Uterus (tissue), 2 donors: ENCODE measurements around the gene STK36.

Source experiments
- CTCF ChIP-seq, 4 experiments: fragments of 200-600 bp in 2 of 4; fragments of 450-650 bp in 2 of 4; sonication (generic) in 2 of 4; IDR thresholded peaks; one replicate each; pipeline ENCODE4 v1.5.1; 2016 to 2019; ENCODE audit warnings: antibody characterized with exemption in 4 of 4, mild to moderate bottlenecking in 2 of 4, moderate library complexity in 1 of 4
- POLR2A ChIP-seq, 2 donors: fragments of 450-650 bp; IDR thresholded peaks; one replicate each; pipeline ENCODE4 v1.6.1; 2016; ENCODE audit warnings: antibody characterized with exemption in 2 of 2, mild to moderate bottlenecking in 1 of 2, moderate library complexity in 1 of 2

DNA sequence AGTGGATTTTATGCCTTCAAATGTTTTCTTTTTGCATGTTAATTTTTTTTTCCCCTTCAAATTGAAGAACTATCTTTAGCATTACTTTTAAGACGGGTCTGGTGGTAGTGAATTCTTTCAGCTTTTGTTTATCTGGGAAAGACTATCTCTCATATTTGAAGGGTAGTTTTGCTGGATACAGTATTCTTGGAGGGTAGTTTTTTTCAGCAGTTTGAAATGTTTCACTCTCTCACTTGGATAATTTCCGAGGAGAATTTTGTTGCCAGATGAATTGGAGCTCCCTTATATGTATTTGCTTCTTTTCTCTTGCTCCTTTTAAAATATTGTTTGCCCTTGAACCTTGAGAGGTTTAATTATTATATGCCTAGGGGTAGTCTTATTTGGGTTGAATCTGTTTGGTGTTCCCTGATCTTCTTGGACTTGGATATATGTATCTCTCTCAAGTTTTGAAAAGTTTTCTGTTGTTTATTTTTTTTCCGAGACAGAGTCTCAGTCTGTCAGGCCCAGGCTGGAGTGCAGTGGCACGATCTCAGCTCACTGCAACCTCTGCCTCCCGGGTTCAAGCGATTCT lies 54.2 kb downstream of the STK36 start:
- TF ChIP-seq POLR2A (IDR thresholded peaks at IDR 0.05), result no peak
- no peak for TF ChIP-seq CTCF (IDR thresholded peaks at IDR 0.05)
